Neuronal stem cell (in vitro differentiated cells): Measurements from ENCODE around the gene RAPGEFL1.

ENCODE experiments used
- DNase-seq: peaks from one replicate; pipeline ENCODE4 v3.0.0-alpha.2; 2013; ENCODE audit warnings: low spot score
- H2AFZ ChIP-seq: one replicate; pipeline ENCODE4 v1.6.1; 2013; ENCODE audit warnings: mild to moderate bottlenecking, low read length, inconsistent platforms
- H2AK5ac ChIP-seq: 2 replicates; pipeline ENCODE4 v1.6.1; 2013; ENCODE audit warnings: low read depth, mild to moderate bottlenecking, inconsistent platforms, low read length, moderate library complexity, mixed read lengths
- H2BK120ac ChIP-seq: 2 replicates; pipeline ENCODE4 v1.6.1; 2013; ENCODE audit warnings: low read depth, mild to moderate bottlenecking, inconsistent platforms, low read length, moderate library complexity, mixed read lengths
- H2BK12ac ChIP-seq: one replicate; pipeline ENCODE4 v1.6.1; 2013; ENCODE audit warnings: low read length, inconsistent platforms
- H2BK15ac ChIP-seq: 2 replicates; pipeline ENCODE4 v1.6.1; 2013; ENCODE audit warnings: mild to moderate bottlenecking, low read length, inconsistent platforms, mixed read lengths
- H2BK5ac ChIP-seq: one replicate; pipeline ENCODE4 v1.6.1; 2013; ENCODE audit warnings: inconsistent platforms, mild to moderate bottlenecking, low read length, moderate library complexity
- H3K14ac ChIP-seq: one replicate; pipeline ENCODE4 v1.6.1; 2013; ENCODE audit warnings: low read length, inconsistent platforms
- H3K18ac ChIP-seq: 2 replicates; pipeline ENCODE4 v1.6.1; 2013; ENCODE audit warnings: low read length, inconsistent platforms
- H3K23ac ChIP-seq: 2 replicates; pipeline ENCODE4 v1.6.1; 2013; ENCODE audit warnings: low read depth, mild to moderate bottlenecking, mixed read lengths, low read length, inconsistent platforms; ENCODE audit not compliant: poor library complexity
- H3K27ac ChIP-seq: replicated peaks from 3 replicates; pipeline ENCODE4 v1.5.1; 2013; ENCODE audit warnings: low read length, inconsistent platforms
- H3K27me3 ChIP-seq, 3 experiments: 2 replicates each; pipeline ENCODE4 v1.6.1; 2013; ENCODE audit warnings: low read length in 3 of 3, mild to moderate bottlenecking in 2 of 3, inconsistent platforms in 1 of 3, low read depth in 1 of 3, mixed read lengths in 1 of 3, moderate library complexity in 1 of 3; ENCODE audit not compliant: control insufficient read depth in 3 of 3, insufficient read depth in 3 of 3
- H3K36me3 ChIP-seq, 2 donors: replicated peaks in 1 of 2; 2 replicates each; pipeline ENCODE4 v1.6.1; 2013; ENCODE audit warnings: low read length in 2 of 2; ENCODE audit not compliant: control insufficient read depth in 2 of 2, insufficient read depth in 2 of 2
- H3K4ac ChIP-seq: 2 replicates; pipeline ENCODE4 v1.6.1; 2013; ENCODE audit warnings: inconsistent platforms, mild to moderate bottlenecking, low read length, moderate library complexity
- H3K4me1 ChIP-seq, 2 donors: 1 replicate in 1 of 2; 2 replicates in 1 of 2; pipeline ENCODE4 v1.6.1; 2013; ENCODE audit warnings: low read length in 2 of 2, low read depth in 1 of 2; ENCODE audit not compliant: control insufficient read depth in 2 of 2, insufficient read depth in 1 of 2
- H3K4me2 ChIP-seq: one replicate; pipeline ENCODE4 v1.6.1; 2013; ENCODE audit warnings: mild to moderate bottlenecking, low read length, inconsistent platforms; ENCODE audit not compliant: insufficient read depth, poor library complexity, severe bottlenecking
- H3K4me3 ChIP-seq, 2 donors: 2 replicates each; pipeline ENCODE4 v1.5.1; 2013; ENCODE audit warnings: low read length in 2 of 2, mild to moderate bottlenecking in 2 of 2, inconsistent platforms in 1 of 2, moderate library complexity in 1 of 2
- H3K79me1 ChIP-seq: one replicate; pipeline ENCODE4 v1.6.1; 2013; ENCODE audit warnings: low read depth, mild to moderate bottlenecking, inconsistent platforms, low read length, moderate library complexity
- H3K9ac ChIP-seq: one replicate; pipeline ENCODE4 v1.6.1; 2013; ENCODE audit warnings: mild to moderate bottlenecking, low read depth, low read length, inconsistent platforms; ENCODE audit not compliant: poor library complexity
- H3K9me3 ChIP-seq, 2 donors: replicated peaks in 1 of 2; 2 replicates each; pipeline versions ENCODE3 to v1.6.1; 2013; ENCODE audit warnings: low read length in 2 of 2, mild to moderate bottlenecking in 2 of 2, inconsistent platforms in 1 of 2, low read depth in 1 of 2, mixed read lengths in 1 of 2, moderate library complexity in 1 of 2; ENCODE audit not compliant: control insufficient read depth in 2 of 2, insufficient read depth in 1 of 2
- H4K8ac ChIP-seq: one replicate; pipeline ENCODE4 v1.6.1; 2013; ENCODE audit warnings: low read depth, mild to moderate bottlenecking, inconsistent platforms, low read length, moderate library complexity
- H4K91ac ChIP-seq: one replicate; pipeline ENCODE4 v1.6.1; 2013; ENCODE audit warnings: low read length, low read depth, mild to moderate bottlenecking, inconsistent platforms; ENCODE audit not compliant: poor library complexity
- WGBS, 2 donors: extraction: QIAGEN DNeasy Blood & Tissue Kit; methylation state at CpG; one replicate each; pipeline ENCODE4 v1.1.7; 2013; ENCODE audit warnings: missing lambda C conversion rate in 2 of 2, mixed read lengths in 1 of 2; ENCODE audit not compliant: insufficient read length in 2 of 2, insufficient replicate concordance in 1 of 2; ENCODE audit errors: extremely low coverage in 2 of 2; 5-methylcytosine and 5-hydroxymethylcytosine counted together

The RAPGEFL1 gene

GRCh38 chr17:40145476-40145875 is 31.8 kb upstream of the RAPGEFL1 start:
- Histone ChIP-seq H3K27ac (no peak overlapping the region), H3K79me1 (peaks cover 8% of the 10 kb centered on the region), H2BK15ac (no peak overlapping the region), H3K23ac (no peak overlapping the region), H4K8ac (no peak overlapping the region), H3K27me3 (no peaks in the 10 kb centered on the region), H3K9me3 (no peaks in the 10 kb centered on the region), H3K4ac (no peak overlapping the region), H3K4me1 (peaks cover 0 to 7% of the 10 kb centered on the region in 2 donors), H3K4me3 (no peak overlapping the region), H2BK120ac (no peak overlapping the region), H3K36me3 (peaks cover 30 to 91% of the 10 kb centered on the region in 2 donors), H3K18ac (no peak overlapping the region), H2BK12ac (no peak overlapping the region), H4K91ac (no peak overlapping the region), H2AFZ (no peak overlapping the region), H3K9ac (no peak overlapping the region), H3K4me2 (no peak overlapping the region), H2BK5ac (no peak overlapping the region), H3K14ac (no peak overlapping the region), H2AK5ac (no peak overlapping the region)
- no peak for DNase-seq
- no CpG with 5 or more reads among the region's 3 CpGs for WGBS, 2 donors

- no peak overlapping the region for H3K4me2 ChIP-seq
- no peak for DNase-seq
- no peak overlapping the region for H3K23ac ChIP-seq
- no peaks in the 10 kb centered on the region for H3K4me1 ChIP-seq
- no peak overlapping the region for H3K9ac ChIP-seq
- no peak overlapping the region for H3K18ac ChIP-seq
- no peak overlapping the region for H4K91ac ChIP-seq
- no peak overlapping the region for H2BK5ac ChIP-seq
- H2BK120ac ChIP-seq = no peak overlapping the region
- peaks cover 23 to 96% of the 10 kb centered on the region in 2 donors for H3K36me3 ChIP-seq
- H3K9me3 ChIP-seq = no peaks in the 10 kb centered on the region
- no peaks in the 10 kb centered on the region for H3K27me3 ChIP-seq
- no peak overlapping the region for H2AFZ ChIP-seq
- H2BK15ac ChIP-seq = no peak overlapping the region
- peaks cover 8% of the 10 kb centered on the region for H3K79me1 ChIP-seq
- no peak overlapping the region for H2BK12ac ChIP-seq
- no peak overlapping the region for H3K4ac ChIP-seq
- H4K8ac ChIP-seq = no peak overlapping the region
- no peak overlapping the region for H3K4me3 ChIP-seq
- no peak overlapping the region for H3K14ac ChIP-seq
- WGBS, 2 donors = no CpG with 5 or more reads among the region's 3 CpGs
- H2AK5ac ChIP-seq = no peak overlapping the region
- no peak overlapping the region for H3K27ac ChIP-seq
These were observed 28.7 kb upstream of the RAPGEFL1 start for GRCh38 chr17:40148527-40148926.

DNA sequence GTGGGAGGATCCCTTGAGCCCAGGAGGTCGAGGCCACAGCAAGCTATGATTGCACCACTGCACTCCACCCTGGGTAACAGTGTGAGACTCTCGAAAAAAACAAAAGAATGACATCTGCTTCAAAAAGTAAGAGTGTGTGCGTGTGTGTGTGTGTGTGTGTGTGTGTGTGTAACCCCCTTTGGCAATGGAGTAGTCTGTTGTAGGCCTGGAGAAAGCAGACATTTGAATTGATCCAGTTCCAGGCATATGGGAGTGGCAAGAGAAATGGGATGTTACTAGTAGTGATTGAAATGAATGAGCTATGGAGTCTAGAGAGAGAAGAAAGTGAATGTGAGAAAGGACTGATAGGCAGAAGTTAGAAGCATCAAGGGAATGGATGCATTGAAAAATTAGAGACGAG is 27.0 kb upstream of the RAPGEFL1 start:
- no peak overlapping the region for H3K4ac ChIP-seq
- no peak overlapping the region for H4K8ac ChIP-seq
- no peaks in the 10 kb centered on the region for H3K9me3 ChIP-seq
- no peak overlapping the region for H2BK5ac ChIP-seq
- no peak overlapping the region for H3K9ac ChIP-seq
- H3K23ac ChIP-seq = no peak overlapping the region
- no peak overlapping the region for H3K18ac ChIP-seq
- no peak overlapping the region for H3K14ac ChIP-seq
- no peak overlapping the region for H4K91ac ChIP-seq
- no peaks in the 10 kb centered on the region for H3K27me3 ChIP-seq
- no peak overlapping the region for H3K4me2 ChIP-seq
- no peaks in the 10 kb centered on the region for H3K4me1 ChIP-seq
- H2AFZ ChIP-seq = no peak overlapping the region
- H3K79me1 ChIP-seq = peaks cover 8% of the 10 kb centered on the region
- H3K27ac ChIP-seq = no peak overlapping the region
- no peak overlapping the region for H2BK12ac ChIP-seq
- no peak overlapping the region for H2BK120ac ChIP-seq
- no peak overlapping the region for H2AK5ac ChIP-seq
- peaks cover 27 to 97% of the 10 kb centered on the region in 2 donors for H3K36me3 ChIP-seq
- no peak overlapping the region for H2BK15ac ChIP-seq
- H3K4me3 ChIP-seq = no peak overlapping the region
- DNase-seq = no peak
- no CpG with 5 or more reads among the region's 4 CpGs for WGBS, 2 donors

DNA sequence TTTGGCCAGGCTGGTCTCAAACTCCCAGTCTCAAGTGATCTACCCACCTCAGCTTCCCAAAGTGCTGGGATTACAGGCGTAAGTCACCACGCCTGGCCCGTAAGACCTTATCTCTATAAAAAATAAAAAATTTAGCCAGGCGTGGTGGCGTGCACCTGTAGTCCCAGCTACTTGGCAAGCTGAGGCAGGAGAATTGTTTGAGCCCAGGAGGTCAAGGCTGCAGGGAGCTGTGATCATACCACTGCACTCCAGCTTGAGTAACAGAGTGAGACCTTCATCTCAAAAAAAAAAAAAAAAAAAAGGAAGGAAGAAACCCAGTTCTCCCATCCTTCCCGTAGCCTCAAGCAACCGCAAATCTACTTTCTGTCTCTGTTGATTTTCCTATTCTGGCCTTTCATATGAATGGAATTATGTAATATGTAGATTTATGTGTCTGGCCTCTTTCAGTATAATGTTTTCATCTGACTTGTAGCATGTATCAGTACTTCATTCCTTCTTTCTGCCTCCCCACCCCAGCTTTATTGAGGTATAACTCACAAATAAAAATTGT is 25.8 kb upstream of the RAPGEFL1 start:
- H3K4me3 ChIP-seq = no peak overlapping the region
- H4K8ac ChIP-seq = no peak overlapping the region
- no peaks in the 10 kb centered on the region for H3K27me3 ChIP-seq
- no CpG with 5 or more reads among the region's 7 CpGs for WGBS, 2 donors
- H3K4me2 ChIP-seq = no peak overlapping the region
- no peak overlapping the region for H3K9ac ChIP-seq
- no peak overlapping the region for H2AK5ac ChIP-seq
- H2AFZ ChIP-seq = no peak overlapping the region
- no peak overlapping the region for H3K23ac ChIP-seq
- no peak for DNase-seq
- H3K4me1 ChIP-seq = no peaks in the 10 kb centered on the region
- H4K91ac ChIP-seq = no peak overlapping the region
- no peak overlapping the region for H3K14ac ChIP-seq
- H3K18ac ChIP-seq = no peak overlapping the region
- no peaks in the 10 kb centered on the region for H3K9me3 ChIP-seq
- peaks cover 24 to 96% of the 10 kb centered on the region in 2 donors for H3K36me3 ChIP-seq
- no peak overlapping the region for H3K27ac ChIP-seq
- no peak overlapping the region for H2BK5ac ChIP-seq
- H2BK120ac ChIP-seq = no peak overlapping the region
- no peak overlapping the region for H2BK12ac ChIP-seq
- no peak overlapping the region for H2BK15ac ChIP-seq
- no peak overlapping the region for H3K4ac ChIP-seq
- peaks cover 6% of the 10 kb centered on the region for H3K79me1 ChIP-seq
